ENCODE results near the gene PHF5A.
"Not testable (repeated sequence)": the region's sequence is repeated elsewhere in the genome, so short reads cannot be mapped to it uniquely, and the experiment has no call there.

Gene PHF5A

GRCh38 chr22:41445129-41446056 is 23.1 kb downstream of the PHF5A start:
- Histone ChIP-seq H2AFZ (ENCODE audit: low read length) (no peak overlapping the region), H3K9ac (ENCODE audit: low read length) (peak overlapping the region; percentile 95), H3K4me3 (ENCODE audit: low read depth, low read length, poor library complexity, severe bottlenecking) (peak overlapping the region; percentile 87), H3K27me3 (ENCODE audit: insufficient read depth, low read length) (no peaks in the 10 kb centered on the region), H3K79me2 (ENCODE audit: insufficient read depth, low read length) (peaks cover 37% of the 10 kb centered on the region), H3K36me3 (ENCODE audit: insufficient read depth, low read length) (peaks cover 16% of the 10 kb centered on the region; the same call in 1 of the 2 replicates), H3K9me2 (ENCODE audit: low read depth, low read length) (no peaks in the 10 kb centered on the region), H3K4me1 (ENCODE audit: insufficient read depth, low read length, severe bottlenecking) (peaks cover 34% of the 10 kb centered on the region), H4K20me1 (ENCODE audit: insufficient read depth, low read length) (no peaks in the 10 kb centered on the region), H3K4me2 (ENCODE audit: low read length) (peak overlapping the region; percentile 92), H3K27ac (ENCODE audit: low read depth, low read length, poor library complexity, severe bottlenecking) (peak overlapping the region; percentile 98), H3F3A (ENCODE audit: insufficient read depth, low read length) (no peaks in the 10 kb centered on the region), H3K9me3 (ENCODE audit: low read length) (no peaks in the 10 kb centered on the region)
- TF ChIP-seq EZH2 (IDR thresholded peaks at IDR 0.05; ENCODE audit: borderline replicate concordance, low read length) (no peak), CTCF (IDR thresholded peaks at IDR 0.05; ENCODE audit: low read length) (no peak)

DNA sequence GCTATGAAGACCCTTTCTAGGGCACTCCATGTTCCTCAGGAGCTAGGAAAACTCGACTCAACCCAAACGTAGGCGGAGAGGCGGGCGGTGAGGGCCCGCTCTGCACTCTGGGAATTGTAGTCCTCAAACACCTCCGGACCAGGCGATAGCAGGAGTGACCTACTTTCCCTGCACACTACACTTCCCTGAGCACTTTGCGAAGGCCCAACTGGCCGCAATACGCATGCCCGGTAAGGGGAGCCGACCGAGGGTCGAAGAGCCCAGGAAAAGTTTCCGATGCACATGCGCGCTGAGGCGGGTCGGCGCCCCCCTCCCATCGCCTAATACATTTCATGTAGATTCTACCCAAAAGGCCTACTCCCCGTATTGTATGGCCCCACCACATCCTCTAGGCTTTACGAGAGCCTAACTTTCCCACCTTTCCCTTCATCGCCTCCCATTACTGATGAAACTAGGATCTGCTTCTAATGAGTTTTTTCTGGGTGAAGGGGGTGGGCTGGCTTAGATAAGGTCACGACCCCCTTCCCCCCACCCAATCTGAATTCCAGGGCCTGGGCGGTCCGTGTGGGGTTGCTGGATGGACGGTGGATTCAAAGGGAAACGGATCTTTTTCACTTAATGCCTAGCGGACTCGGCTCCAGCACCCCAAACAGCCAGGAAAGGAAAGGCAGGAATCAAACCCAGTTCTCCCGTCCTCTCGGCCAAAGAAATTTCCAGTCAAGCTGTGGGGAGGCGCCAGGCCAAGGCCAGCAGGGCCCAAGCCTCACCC is 23.9 kb downstream of the PHF5A start:
- H3K36me3 ChIP-seq (ENCODE audit: insufficient read depth, low read length): peaks cover 21% of the 10 kb centered on the region; the same call in 1 of the 2 replicates
- peak overlapping the region; percentile 92 for H3K4me2 ChIP-seq (ENCODE audit: low read length)
- peak overlapping the region; percentile 95 for H3K9ac ChIP-seq (ENCODE audit: low read length)
- H3K27me3 ChIP-seq (ENCODE audit: insufficient read depth, low read length): no peaks in the 10 kb centered on the region
- H3K4me3 ChIP-seq (ENCODE audit: low read depth, low read length, poor library complexity, severe bottlenecking): peak overlapping the region; percentile 87
- TF ChIP-seq CTCF (IDR thresholded peaks at IDR 0.05; ENCODE audit: low read length) (no peak), EZH2 (IDR thresholded peaks at IDR 0.05; ENCODE audit: borderline replicate concordance, low read length) (no peak)
- no peak overlapping the region for H2AFZ ChIP-seq (ENCODE audit: low read length)
- peaks cover 33% of the 10 kb centered on the region for H3K4me1 ChIP-seq (ENCODE audit: insufficient read depth, low read length, severe bottlenecking)
- no peaks in the 10 kb centered on the region for H4K20me1 ChIP-seq (ENCODE audit: insufficient read depth, low read length)
- no peaks in the 10 kb centered on the region for H3K9me3 ChIP-seq (ENCODE audit: low read length)
- no peaks in the 10 kb centered on the region for H3K9me2 ChIP-seq (ENCODE audit: low read depth, low read length)
- peak overlapping the region; percentile 98 for H3K27ac ChIP-seq (ENCODE audit: low read depth, low read length, poor library complexity, severe bottlenecking)
- H3K79me2 ChIP-seq (ENCODE audit: insufficient read depth, low read length): peaks cover 37% of the 10 kb centered on the region
- H3F3A ChIP-seq (ENCODE audit: insufficient read depth, low read length): no peaks in the 10 kb centered on the region

DNA sequence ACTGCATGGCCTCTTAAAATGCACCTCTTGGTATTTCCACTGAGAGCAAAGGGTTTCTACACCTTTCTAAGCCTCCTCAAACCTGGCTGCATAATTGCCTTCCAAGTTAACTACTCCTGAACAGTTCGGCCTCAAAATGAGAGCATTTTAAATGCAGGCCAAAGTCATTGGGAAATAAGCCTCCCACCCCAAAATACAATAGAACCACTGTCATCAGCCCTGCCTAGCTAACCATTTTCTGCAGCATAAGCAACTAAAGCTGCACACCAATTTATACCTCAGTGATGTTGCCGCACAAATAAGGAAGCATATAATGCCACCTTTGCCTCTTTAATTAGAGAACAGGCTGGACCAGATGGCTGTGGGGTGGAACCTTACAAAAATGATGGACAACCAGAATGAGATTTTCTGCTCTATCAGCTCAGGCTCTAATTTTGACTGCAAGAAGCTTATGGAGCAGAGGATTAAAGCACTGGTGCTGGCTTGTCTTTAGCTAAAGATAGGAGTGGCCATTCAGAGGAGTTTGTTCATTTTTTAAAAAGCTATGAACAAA is 26.2 kb downstream of the PHF5A start:
- H3K4me2 ChIP-seq (ENCODE audit: low read length): no peak overlapping the region
- H3K79me2 ChIP-seq (ENCODE audit: insufficient read depth, low read length): peaks cover 37% of the 10 kb centered on the region
- no peaks in the 10 kb centered on the region for H3K9me2 ChIP-seq (ENCODE audit: low read depth, low read length)
- no peak overlapping the region for H3K27ac ChIP-seq (ENCODE audit: low read depth, low read length, poor library complexity, severe bottlenecking)
- no peaks in the 10 kb centered on the region for H3K27me3 ChIP-seq (ENCODE audit: insufficient read depth, low read length)
- H3K4me1 ChIP-seq (ENCODE audit: insufficient read depth, low read length, severe bottlenecking): peaks cover 27% of the 10 kb centered on the region
- H3K4me3 ChIP-seq (ENCODE audit: low read depth, low read length, poor library complexity, severe bottlenecking): no peak overlapping the region
- TF ChIP-seq EZH2 (IDR thresholded peaks at IDR 0.05; ENCODE audit: borderline replicate concordance, low read length): no peak
- no peak for TF ChIP-seq CTCF (IDR thresholded peaks at IDR 0.05; ENCODE audit: low read length)
- no peaks in the 10 kb centered on the region for H3F3A ChIP-seq (ENCODE audit: insufficient read depth, low read length)
- no peak overlapping the region for H3K9ac ChIP-seq (ENCODE audit: low read length)
- peaks cover 26% of the 10 kb centered on the region; the same call in 1 of the 2 replicates for H3K36me3 ChIP-seq (ENCODE audit: insufficient read depth, low read length)
- H2AFZ ChIP-seq (ENCODE audit: low read length): no peak overlapping the region
- no peaks in the 10 kb centered on the region for H4K20me1 ChIP-seq (ENCODE audit: insufficient read depth, low read length)
- no peaks in the 10 kb centered on the region for H3K9me3 ChIP-seq (ENCODE audit: low read length)

DNA sequence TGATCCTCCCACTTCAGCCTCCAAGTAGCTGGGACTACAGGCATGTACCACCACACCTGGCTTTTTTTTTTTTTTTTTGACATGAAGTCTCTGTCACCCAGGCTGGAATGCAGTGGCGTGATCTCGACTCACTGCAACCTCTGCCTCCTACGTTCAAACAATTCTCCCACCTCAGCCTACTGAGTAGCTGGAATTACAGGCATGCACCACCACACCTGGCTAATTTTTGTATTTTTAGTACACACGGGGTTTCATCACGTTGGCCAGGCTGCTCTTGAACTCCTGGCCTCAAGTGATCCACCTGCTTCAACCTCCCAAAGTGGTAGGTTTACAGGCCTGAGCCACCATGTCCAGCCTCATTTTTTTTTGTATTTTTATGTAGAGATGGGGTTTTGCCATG is 28.0 kb downstream of the PHF5A start:
- not testable (repeated sequence) for H3K9me3 ChIP-seq (ENCODE audit: low read length); H4K20me1 ChIP-seq (ENCODE audit: insufficient read depth, low read length); H3K27me3 ChIP-seq (ENCODE audit: insufficient read depth, low read length); H3K4me2 ChIP-seq (ENCODE audit: low read length); H3F3A ChIP-seq (ENCODE audit: insufficient read depth, low read length); H3K9ac ChIP-seq (ENCODE audit: low read length); H3K27ac ChIP-seq (ENCODE audit: low read depth, low read length, poor library complexity, severe bottlenecking); H2AFZ ChIP-seq (ENCODE audit: low read length); H3K9me2 ChIP-seq (ENCODE audit: low read depth, low read length); H3K4me3 ChIP-seq (ENCODE audit: low read depth, low read length, poor library complexity, severe bottlenecking)
- peaks cover 44% of the 10 kb centered on the region for H3K36me3 ChIP-seq (ENCODE audit: insufficient read depth, low read length)
- peaks cover 28% of the 10 kb centered on the region for H3K79me2 ChIP-seq (ENCODE audit: insufficient read depth, low read length)
- peaks cover 27% of the 10 kb centered on the region for H3K4me1 ChIP-seq (ENCODE audit: insufficient read depth, low read length, severe bottlenecking)
